Cardiac muscle cell (in vitro differentiated cells and primary cell): ENCODE data around the gene SPRED2. TPM values are rescaled to one million over a fixed set of nuclear protein-coding genes. Genes with fewer than 3 reads are reported as not detected.

Experiments used
- DNase-seq, 2 donors: peaks; one replicate each; pipeline versions ENCODE4 v3.0.0 to v3.0.0-alpha.2; 2010 to 2017; ENCODE audit warnings: low read depth in 1 of 2, low spot score in 1 of 2
- H3K27ac ChIP-seq: fragments of 200-600 bp; sonication (generic); 2 replicates; pipeline ENCODE4 v1.5.1; 2016
- H3K27me3 ChIP-seq: fragments of 200-600 bp; sonication (generic); 2 replicates; pipeline ENCODE4 v1.6.0; 2016; ENCODE audit warnings: control low read depth
- H3K36me3 ChIP-seq: fragments of 200-600 bp; sonication (generic); 2 replicates; pipeline ENCODE4 v1.5.1; 2016; ENCODE audit warnings: control low read depth
- H3K4me1 ChIP-seq: fragments of 200-600 bp; sonication (generic); 2 replicates; pipeline ENCODE4 v1.8.1; 2017; ENCODE audit warnings: low read depth, mild to moderate bottlenecking, mixed run types
- H3K4me3 ChIP-seq: fragments of 200-600 bp; sonication (generic); 2 replicates; pipeline ENCODE4 v1.5.1; 2016; ENCODE audit warnings: mild to moderate bottlenecking
- H3K9me3 ChIP-seq: fragments of 200-600 bp; sonication (generic); 2 replicates; pipeline ENCODE4 v1.5.1; 2017; ENCODE audit warnings: low read depth, mild to moderate bottlenecking, control low read depth
- CTCF ChIP-seq: IDR thresholded peaks from 2 replicates; pipeline ENCODE4 v1.5.1; 2012; ENCODE audit warnings: low read depth, mild to moderate bottlenecking, low read length
- polyA plus RNA-seq: library from polyadenylated mRNA; unstranded; fragments of >200 nt; fragmentation: Nextera tagmentation; extraction: Ambion mirVana; gene quantifications from 2 replicates; pipeline ENCODE4 v1.2.1, GENCODE V29; 2016
- total RNA-seq: library from RNA; depleted of rRNA; stranded (reverse); fragments of >200 nt; gene quantifications from 2 replicates; pipeline ENCODE4 v1.2.3, GENCODE V29; 2016

SPRED2 gene
- total and polyA plus RNA-seq, 2 experiments from 2014 or later = 11.7 to 18.9 TPM

GRCh38 chr2:65465124-65465523, 32.7 kb upstream of the SPRED2 start:
- no peaks in the 10 kb centered on the region for H3K9me3 ChIP-seq
- no peak for TF ChIP-seq CTCF
- no peaks in the 10 kb centered on the region for H3K36me3 ChIP-seq
- no peak overlapping the region for H3K4me3 ChIP-seq
- H3K4me1 ChIP-seq = peaks cover 8% of the 10 kb centered on the region
- H3K27ac ChIP-seq = no peak overlapping the region
- DNase-seq = no peak
- H3K27me3 ChIP-seq = no peaks in the 10 kb centered on the region

GRCh38 chr2:65464604-65465003, 32.2 kb upstream of the SPRED2 start:
- H3K27me3 ChIP-seq = no peaks in the 10 kb centered on the region
- H3K4me1 ChIP-seq = peaks cover 8% of the 10 kb centered on the region
- no peak overlapping the region for H3K4me3 ChIP-seq
- TF ChIP-seq CTCF = no peak
- no peak overlapping the region for H3K27ac ChIP-seq
- H3K9me3 ChIP-seq = no peaks in the 10 kb centered on the region
- DNase-seq = no peak
- H3K36me3 ChIP-seq = no peaks in the 10 kb centered on the region

- H3K36me3 ChIP-seq = no peaks in the 10 kb centered on the region
- H3K27ac ChIP-seq = no peak overlapping the region
- no peak for TF ChIP-seq CTCF
- H3K4me1 ChIP-seq = no peaks in the 10 kb centered on the region
- H3K9me3 ChIP-seq = no peaks in the 10 kb centered on the region
- no peak for DNase-seq
- H3K4me3 ChIP-seq = no peak overlapping the region
- H3K27me3 ChIP-seq = peaks cover 7% of the 10 kb centered on the region
Observed at GRCh38 chr2:65458999-65459398, 26.6 kb upstream of the SPRED2 start.

- H3K9me3 ChIP-seq = no peaks in the 10 kb centered on the region
Observed at GRCh38 chr2:65456886-65457285, 24.5 kb upstream of the SPRED2 start.

GRCh38 chr2:65456064-65456463, 23.7 kb upstream of the SPRED2 start:
- no peaks in the 10 kb centered on the region for H3K36me3 ChIP-seq
- DNase-seq = peak in 1 of 2 donors; percentile 60
- H3K4me3 ChIP-seq = no peak overlapping the region
- no peak overlapping the region for H3K27ac ChIP-seq
- no peaks in the 10 kb centered on the region for H3K9me3 ChIP-seq
- TF ChIP-seq CTCF = no peak
- H3K27me3 ChIP-seq = peaks cover 22% of the 10 kb centered on the region
- H3K4me1 ChIP-seq = no peaks in the 10 kb centered on the region

More at GRCh38 chr2:65456886-65457285, 24.5 kb upstream of the SPRED2 start:
- peaks cover 22% of the 10 kb centered on the region for H3K27me3 ChIP-seq
- no peak overlapping the region for H3K27ac ChIP-seq
- H3K36me3 ChIP-seq = no peaks in the 10 kb centered on the region
- no peak for TF ChIP-seq CTCF
- DNase-seq = no peak
- H3K4me3 ChIP-seq = no peak overlapping the region
- no peaks in the 10 kb centered on the region for H3K4me1 ChIP-seq

GRCh38 chr2:65453916-65454315, 21.5 kb upstream of the SPRED2 start:
- DNase-seq = no peak
- Histone ChIP-seq H3K27ac (no peak overlapping the region), H3K36me3 (no peaks in the 10 kb centered on the region), H3K9me3 (no peaks in the 10 kb centered on the region), H3K4me1 (peaks cover 5% of the 10 kb centered on the region), H3K4me3 (no peak overlapping the region), H3K27me3 (peaks cover 22% of the 10 kb centered on the region)
- no peak for TF ChIP-seq CTCF
